Lung (tissue), 12 donors: ENCODE results near the gene SEL1L3. TPM values are rescaled to one million over a fixed set of nuclear protein-coding genes. Genes with fewer than 3 reads are reported as not detected.
A peak's percentile ranks its signal among the peaks of the same experiment; 100 is the strongest.

Experiments
- ATAC-seq: fragments of 200-7000 bp; cut with Tn5 transposase; one replicate; pipeline ENCODE4 v1.9.1; 2020; ENCODE audit warnings: moderate number of reproducible peaks; ENCODE audit not compliant: insufficient read depth, low FRiP score
- DNase-seq, 3 donors: peaks; one replicate each; pipeline ENCODE4 v3.0.0-alpha.2; 2013 to 2017
- H3K27ac ChIP-seq, 2 donors: one replicate each; pipeline ENCODE4 v1.5.1; 2013; ENCODE audit warnings: mild to moderate bottlenecking in 2 of 2, moderate library complexity in 2 of 2, control low read depth in 1 of 2, inconsistent platforms in 1 of 2, low read depth in 1 of 2, low read length in 1 of 2
- H3K27me3 ChIP-seq, 3 donors: one replicate each; pipeline ENCODE4 v1.5.1; 2013; ENCODE audit warnings: low read length in 2 of 3; ENCODE audit not compliant: control insufficient read depth in 3 of 3, insufficient read depth in 3 of 3
- H3K36me3 ChIP-seq, 4 donors: one replicate each; pipeline ENCODE4 v1.5.1; 2013; ENCODE audit warnings: low read length in 4 of 4, mild to moderate bottlenecking in 1 of 4, moderate library complexity in 1 of 4; ENCODE audit not compliant: control insufficient read depth in 4 of 4, insufficient read depth in 4 of 4
- H3K4me1 ChIP-seq, 5 donors: one replicate each; pipeline ENCODE4 v1.5.1; 2013; ENCODE audit warnings: low read length in 5 of 5, mild to moderate bottlenecking in 2 of 5, moderate library complexity in 1 of 5; ENCODE audit not compliant: control insufficient read depth in 5 of 5, insufficient read depth in 5 of 5
- H3K4me3 ChIP-seq: one replicate; pipeline ENCODE4 v1.5.1; 2013; ENCODE audit warnings: mild to moderate bottlenecking, control low read depth, moderate library complexity
- H3K9ac ChIP-seq, 2 donors: one replicate each; pipeline ENCODE4 v1.5.1; 2013; ENCODE audit warnings: low read length in 2 of 2, control low read depth in 1 of 2; ENCODE audit not compliant: insufficient read depth in 1 of 2
- H3K9me3 ChIP-seq, 4 donors: one replicate each; pipeline ENCODE4 v1.5.1; 2013; ENCODE audit warnings: low read length in 3 of 4, mild to moderate bottlenecking in 1 of 4, moderate library complexity in 1 of 4; ENCODE audit not compliant: control insufficient read depth in 4 of 4, insufficient read depth in 3 of 4
- CTCF ChIP-seq: IDR thresholded peaks from 2 replicates; pipeline ENCODE4 v1.5.1; 2012; ENCODE audit warnings: mild to moderate bottlenecking; ENCODE audit errors: control extremely low read depth, extremely low read depth
- WGBS, 2 donors: extraction: QIAGEN DNeasy Blood & Tissue Kit; methylation state at CpG; one replicate each; pipeline ENCODE4 v1.1.7; 2013; 5-methylcytosine and 5-hydroxymethylcytosine counted together
- polyA plus RNA-seq, 2 donors: library from polyadenylated mRNA; stranded (reverse); fragments of 200-250 nt; gene quantifications; one replicate each; pipeline ENCODE4 v1.2.1, GENCODE V29; 2013
- total RNA-seq, 2 donors: library from RNA; depleted of rRNA in 1 of 2; stranded (reverse); fragments of >200 nt in 1 of 2; gene quantifications; one replicate each; pipeline ENCODE4 v1.2.1, GENCODE V29; 2014 to 2021
- donor health status: control.
- donor health status: control.
- donor health status: Bipolar disorder and iron deficiency.
- donor health status: healthy.
- donor health status: DM: yes; HTN: yes; CAD: no.

SEL1L3 gene
- total and polyA plus RNA-seq, 4 donors = 29.2 to 93.3 (median 57.1) TPM

GRCh38 chr4:25811374-25811690 lies 51.5 kb downstream of the SEL1L3 start:
- no peak for TF ChIP-seq CTCF
- Histone ChIP-seq H3K36me3 (peaks cover 0 to 18% (median 1%) of the 10 kb centered on the region in 4 donors), H3K27me3 (no peaks in the 10 kb centered on the region), H3K9ac (no peak overlapping the region), H3K9me3 (no peaks in the 10 kb centered on the region), H3K4me3 (no peak overlapping the region), H3K27ac (peak overlapping the region in 1 of 2 donors; percentile 44), H3K4me1 (peaks cover 0 to 9% (median 6%) of the 10 kb centered on the region in 5 donors)
- DNase-seq (no peak), ATAC-seq (no peak)
- 89 to 90% methylated on average over 4 of the region's 4 CpGs for WGBS, 2 donors

GRCh38 chr4:25810461-25811373 lies 52.1 kb downstream of the SEL1L3 start:
- H3K4me1 ChIP-seq = peaks cover 0 to 9% (median 6%) of the 10 kb centered on the region in 5 donors
- H3K9ac ChIP-seq = no peak overlapping the region
- ATAC-seq = no peak
- DNase-seq = no peak
- peaks cover 0 to 20% (median 1%) of the 10 kb centered on the region in 4 donors for H3K36me3 ChIP-seq
- H3K4me3 ChIP-seq = no peak overlapping the region
- H3K27me3 ChIP-seq = no peaks in the 10 kb centered on the region
- WGBS, 2 donors = 94 to 95% methylated on average over 23 of the region's 23 CpGs
- H3K9me3 ChIP-seq = no peaks in the 10 kb centered on the region
- H3K27ac ChIP-seq = peak overlapping the region in 1 of 2 donors; percentile 44
- no peak for TF ChIP-seq CTCF

GRCh38 chr4:25809996-25810395 lies 52.8 kb downstream of the SEL1L3 start:
- TF ChIP-seq CTCF = no peak
- DNase-seq (no peak), ATAC-seq (no peak)
- H3K9me3 ChIP-seq = no peaks in the 10 kb centered on the region
- H3K9ac ChIP-seq = no peak overlapping the region
- no peak overlapping the region for H3K4me3 ChIP-seq
- H3K27ac ChIP-seq = no peak overlapping the region
- peaks cover 0 to 20% (median 1%) of the 10 kb centered on the region in 4 donors for H3K36me3 ChIP-seq
- peaks cover 0 to 9% (median 6%) of the 10 kb centered on the region in 5 donors for H3K4me1 ChIP-seq
- 94 to 95% methylated on average over 3 to 4 of the region's 4 CpGs for WGBS, 2 donors
- H3K27me3 ChIP-seq = no peaks in the 10 kb centered on the region
